DND-41 (cell line): ENCODE results near the gene KRTAP10-12.

ENCODE experiments used
- EZH2 ChIP-seq: IDR thresholded peaks from 3 replicates; pipeline ENCODE4 v1.6.1; 2012; ENCODE audit warnings: borderline replicate concordance, low read depth, mild to moderate bottlenecking, moderate library complexity, low read length, inconsistent platforms; ENCODE audit not compliant: severe bottlenecking
- TF ChIP-seq, protein P1 (sequence below): IDR thresholded peaks from 2 replicates; pipeline ENCODE4 v1.5.1; 2012; ENCODE audit warnings: borderline replicate concordance, low read length, moderate library complexity, mild to moderate bottlenecking; ENCODE audit not compliant: poor library complexity, severe bottlenecking; ENCODE audit errors: extremely low read depth

DNA sequence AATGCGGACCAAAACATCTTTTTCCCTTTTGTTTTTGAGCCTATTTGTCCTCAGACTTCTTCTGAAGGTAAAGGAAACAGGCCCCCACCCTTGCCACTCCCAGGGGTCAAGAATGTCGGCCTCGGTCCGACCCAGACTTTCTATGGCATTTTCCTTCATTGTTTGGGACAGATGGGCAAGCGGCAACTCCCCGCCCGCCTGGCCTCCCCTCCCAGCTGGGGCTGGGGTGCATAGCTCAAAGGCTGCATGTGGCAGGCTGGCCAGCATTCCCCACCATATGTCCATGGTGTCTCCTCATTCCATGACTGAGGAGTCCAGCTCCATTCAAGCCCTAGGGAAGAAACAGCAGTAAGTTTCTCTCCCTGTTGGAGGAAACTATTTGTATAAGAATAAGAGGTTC is 43.8 kb downstream of the KRTAP10-12 start:
- no peak for TF ChIP-seq EZH2
- TF ChIP-seq, protein P1, sequence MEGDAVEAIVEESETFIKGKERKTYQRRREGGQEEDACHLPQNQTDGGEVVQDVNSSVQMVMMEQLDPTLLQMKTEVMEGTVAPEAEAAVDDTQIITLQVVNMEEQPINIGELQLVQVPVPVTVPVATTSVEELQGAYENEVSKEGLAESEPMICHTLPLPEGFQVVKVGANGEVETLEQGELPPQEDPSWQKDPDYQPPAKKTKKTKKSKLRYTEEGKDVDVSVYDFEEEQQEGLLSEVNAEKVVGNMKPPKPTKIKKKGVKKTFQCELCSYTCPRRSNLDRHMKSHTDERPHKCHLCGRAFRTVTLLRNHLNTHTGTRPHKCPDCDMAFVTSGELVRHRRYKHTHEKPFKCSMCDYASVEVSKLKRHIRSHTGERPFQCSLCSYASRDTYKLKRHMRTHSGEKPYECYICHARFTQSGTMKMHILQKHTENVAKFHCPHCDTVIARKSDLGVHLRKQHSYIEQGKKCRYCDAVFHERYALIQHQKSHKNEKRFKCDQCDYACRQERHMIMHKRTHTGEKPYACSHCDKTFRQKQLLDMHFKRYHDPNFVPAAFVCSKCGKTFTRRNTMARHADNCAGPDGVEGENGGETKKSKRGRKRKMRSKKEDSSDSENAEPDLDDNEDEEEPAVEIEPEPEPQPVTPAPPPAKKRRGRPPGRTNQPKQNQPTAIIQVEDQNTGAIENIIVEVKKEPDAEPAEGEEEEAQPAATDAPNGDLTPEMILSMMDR: no peak
